HG02870 (cell line): ENCODE data around the gene SMARCD1.
"Not testable (repeated sequence)": the region's sequence is repeated elsewhere in the genome, so short reads cannot be mapped to it uniquely, and the experiment has no call there.

ENCODE experiments used
- ATAC-seq: cut with Tn5 transposase; IDR thresholded peaks from one replicate; pipeline ENCODE4 v1.9.1; 2021; ENCODE audit warnings: mild to moderate bottlenecking, moderate library complexity; ENCODE audit not compliant: unreplicated experiment

SMARCD1 gene

GRCh38 chr12:50127546-50127945 lies 42.4 kb downstream of the SMARCD1 start:
- no peak for ATAC-seq

- ATAC-seq, result no peak
These were observed 44.1 kb downstream of the SMARCD1 start for GRCh38 chr12:50129290-50129689.

GRCh38 chr12:50132505-50133135 lies 47.5 kb downstream of the SMARCD1 start:
- ATAC-seq, result no peak

- ATAC-seq, result no peak
These were observed 57.9 kb downstream of the SMARCD1 start for GRCh38 chr12:50142993-50143392.

GRCh38 chr12:50145439-50145838 lies 60.3 kb downstream of the SMARCD1 start:
- no peak for ATAC-seq

GRCh38 chr12:50147281-50147680 lies 62.1 kb downstream of the SMARCD1 start:
- no peak for ATAC-seq

- ATAC-seq, result not testable (repeated sequence)
These were observed 62.9 kb downstream of the SMARCD1 start for GRCh38 chr12:50148011-50148410.

GRCh38 chr12:50149311-50149710 lies 64.2 kb downstream of the SMARCD1 start:
- no peak for ATAC-seq
